RPMI7951 (cell line): ENCODE measurements around the gene SAMD8. TPM values are rescaled to one million over a fixed set of nuclear protein-coding genes. Genes with fewer than 3 reads are reported as not detected.
"Not testable (repeated sequence)": the region's sequence is repeated elsewhere in the genome, so short reads cannot be mapped to it uniquely, and the experiment has no call there.

Source experiments
- DNase-seq: peaks from one replicate; pipeline ENCODE4 v3.0.0-alpha.2; 2012; ENCODE audit warnings: low read depth
- total RNA-seq: library from RNA; depleted of rRNA; stranded (reverse); fragments of >200 nt; shearing (Covaris generic); gene quantifications from 2 replicates; pipeline ENCODE4 v1.2.3, GENCODE V29; 2014

Gene SAMD8
- total RNA-seq, 1 experiment from 2014 or later = 13.1 TPM

DNA sequence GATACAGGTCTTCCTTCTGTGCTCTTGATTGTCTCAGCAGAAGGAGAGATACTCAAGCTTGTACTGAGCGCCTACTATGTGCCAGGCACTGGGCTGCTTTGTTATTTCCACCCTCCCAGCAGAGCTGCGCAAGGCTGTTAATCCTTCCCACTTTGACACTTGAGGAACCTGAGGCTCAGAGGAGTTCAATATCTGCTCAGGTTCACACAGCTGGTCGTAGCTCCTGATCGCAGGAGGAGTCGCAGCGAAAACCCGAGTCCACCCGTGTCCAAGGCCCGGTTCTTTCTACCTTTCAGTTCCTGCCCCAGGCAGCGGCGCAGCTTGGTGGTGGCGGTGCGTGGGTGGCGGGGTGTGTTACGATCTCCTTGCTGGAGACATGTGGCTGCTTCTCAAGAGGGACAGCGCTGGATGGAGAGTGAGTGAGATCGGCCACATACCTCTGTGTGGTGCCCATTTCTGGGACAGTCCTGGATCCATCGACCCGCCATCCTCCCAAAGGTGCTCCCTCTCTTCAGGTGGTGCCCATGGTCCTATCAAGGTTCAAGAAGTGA lies 26.5 kb upstream of the SAMD8 start:
- no peak for DNase-seq

DNA sequence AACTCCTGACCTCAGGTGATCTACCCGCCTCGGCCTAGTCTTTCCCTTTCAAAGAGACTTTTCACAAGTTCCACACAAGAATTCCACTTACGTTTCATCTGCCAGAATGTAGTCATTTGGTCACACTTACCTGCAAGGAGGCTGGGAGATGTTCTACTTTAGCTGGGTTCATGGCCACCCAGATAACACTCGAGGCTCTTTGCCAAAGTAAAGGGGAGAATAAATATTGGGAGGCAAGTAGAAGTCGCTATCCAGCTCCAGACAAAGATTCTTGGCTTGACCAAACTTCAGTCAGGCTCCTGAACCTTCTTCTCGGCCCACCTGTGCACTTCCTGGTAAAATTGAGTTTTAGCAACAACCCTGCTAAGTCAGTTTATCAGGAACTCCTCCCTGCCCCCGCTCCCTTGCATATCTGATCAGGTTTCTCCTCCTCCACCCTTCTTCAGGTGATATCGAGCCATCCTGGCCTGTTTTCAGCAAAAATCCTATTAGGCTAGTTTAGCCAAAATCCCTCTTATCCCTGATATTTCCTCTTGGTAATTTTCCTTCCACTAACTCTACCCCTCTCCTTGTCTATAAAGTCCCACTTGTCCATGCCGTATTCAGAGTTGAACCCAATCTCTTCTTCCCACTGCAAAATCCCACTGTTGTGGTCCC lies 25.1 kb upstream of the SAMD8 start:
- DNase-seq = no peak

DNA sequence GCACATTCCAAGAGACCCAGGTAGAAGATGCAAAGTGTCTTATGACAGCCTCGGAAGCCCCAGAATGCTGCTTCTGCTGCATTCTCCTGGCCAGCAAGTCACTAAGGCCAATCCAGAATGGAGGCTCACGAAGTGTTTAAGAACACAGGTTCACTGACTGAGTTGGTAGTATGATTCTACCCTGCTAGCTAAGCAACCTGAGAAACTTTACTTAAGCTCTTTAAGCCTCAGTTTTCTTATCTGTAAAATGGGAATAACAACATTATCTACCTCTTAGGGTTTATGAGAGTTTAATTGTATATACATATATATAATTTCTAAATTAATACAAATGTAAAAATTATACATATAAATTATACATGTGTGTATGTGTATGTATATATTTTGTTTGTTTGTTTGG lies 22.8 kb upstream of the SAMD8 start:
- DNase-seq = no peak

DNA sequence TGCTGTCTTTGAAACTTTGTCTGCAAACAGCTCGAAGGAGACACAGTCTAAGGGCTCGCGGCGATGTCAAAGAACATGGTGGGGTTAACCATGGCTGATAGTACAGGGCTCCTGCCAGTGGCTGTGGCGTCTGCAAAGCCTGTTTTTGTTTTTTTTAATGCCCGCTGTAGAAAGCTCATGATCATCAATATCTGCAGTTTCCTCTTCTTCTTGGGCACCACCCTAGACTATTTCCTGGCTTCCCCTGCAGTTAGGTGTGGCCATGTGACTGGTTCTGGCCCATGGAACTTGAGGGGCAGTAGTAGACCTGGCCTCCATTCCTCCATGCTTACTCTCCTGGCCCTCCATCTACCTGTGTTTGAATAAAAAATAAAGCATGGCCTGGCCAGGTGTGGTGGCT lies 21.8 kb upstream of the SAMD8 start:
- no peak for DNase-seq

DNA sequence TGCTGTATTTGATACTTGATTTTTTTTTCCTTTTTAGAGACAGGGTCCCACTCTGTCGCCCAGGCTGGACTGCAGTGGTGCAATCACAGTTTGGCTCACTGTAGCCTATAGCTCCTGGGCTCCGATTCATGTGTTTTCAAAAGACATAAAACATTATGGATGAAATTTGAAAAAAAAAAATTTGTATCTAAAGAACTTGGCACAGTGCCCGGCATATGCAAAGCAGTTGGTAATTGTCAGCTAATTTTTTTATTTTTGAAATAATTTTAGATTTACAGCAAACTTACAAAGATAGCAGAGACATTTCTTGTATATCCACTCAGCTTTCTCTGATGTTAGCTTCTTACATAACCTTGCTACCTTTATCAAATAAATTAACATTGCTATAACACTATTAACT lies 20.3 kb upstream of the SAMD8 start:
- no peak for DNase-seq

DNA sequence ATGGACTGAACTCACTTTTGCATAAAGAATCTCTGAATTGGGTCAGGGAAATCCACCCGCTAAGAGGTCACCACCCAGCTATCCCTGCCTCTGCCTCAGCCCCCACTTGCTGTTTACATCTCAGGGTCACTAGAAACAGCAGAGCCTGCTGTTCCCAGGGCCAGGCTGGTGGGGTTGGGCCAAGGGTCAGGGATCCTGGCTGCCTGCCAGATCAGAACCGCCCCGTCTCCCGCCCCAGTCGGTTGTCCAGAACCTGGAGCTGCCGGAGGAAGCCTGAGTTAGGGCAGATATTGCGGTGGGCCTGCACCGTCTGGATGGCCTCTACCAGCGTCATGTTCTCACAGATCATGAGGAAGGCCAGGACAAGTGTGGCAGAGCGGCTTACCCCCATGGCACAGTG lies 17.0 kb upstream of the SAMD8 start:
- DNase-seq = no peak

DNA sequence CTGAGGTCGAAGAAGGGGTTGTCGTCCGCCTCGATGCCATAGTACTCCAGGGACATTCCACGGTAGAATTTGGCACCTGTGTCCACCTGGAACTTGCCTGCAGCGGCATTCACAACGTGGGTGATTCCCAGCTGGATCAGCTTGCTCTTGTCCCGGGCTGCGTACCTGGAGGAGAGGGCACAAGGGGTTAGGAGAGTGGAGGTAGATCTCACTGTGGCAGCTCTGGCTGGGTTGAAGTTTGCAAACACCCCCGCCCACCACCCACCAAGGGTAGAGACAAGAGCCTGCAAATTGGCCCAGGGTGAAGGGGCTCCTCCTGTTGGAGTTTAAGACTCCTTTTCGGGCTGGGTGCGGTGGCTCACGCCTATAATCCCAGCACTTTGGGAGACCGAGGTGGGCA lies 15.8 kb upstream of the SAMD8 start:
- no peak for DNase-seq

DNA sequence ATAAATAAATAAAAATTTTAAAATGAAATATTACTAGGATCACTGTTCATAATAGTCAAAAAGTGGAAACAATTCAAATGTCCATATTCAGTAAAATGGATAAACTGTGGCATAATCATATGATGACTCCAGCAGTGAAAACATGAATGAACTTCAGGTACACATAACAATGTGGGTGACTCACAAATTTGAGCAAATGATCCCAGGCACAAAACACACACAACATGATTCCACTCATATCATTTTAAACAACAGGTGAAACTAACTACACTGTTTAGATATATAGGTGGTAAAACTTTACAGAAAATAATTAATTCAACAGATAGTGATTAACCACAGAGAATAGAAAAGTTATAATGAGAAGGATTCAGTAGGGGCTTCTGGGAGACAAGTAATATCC lies 14.7 kb upstream of the SAMD8 start:
- DNase-seq = no peak

DNA sequence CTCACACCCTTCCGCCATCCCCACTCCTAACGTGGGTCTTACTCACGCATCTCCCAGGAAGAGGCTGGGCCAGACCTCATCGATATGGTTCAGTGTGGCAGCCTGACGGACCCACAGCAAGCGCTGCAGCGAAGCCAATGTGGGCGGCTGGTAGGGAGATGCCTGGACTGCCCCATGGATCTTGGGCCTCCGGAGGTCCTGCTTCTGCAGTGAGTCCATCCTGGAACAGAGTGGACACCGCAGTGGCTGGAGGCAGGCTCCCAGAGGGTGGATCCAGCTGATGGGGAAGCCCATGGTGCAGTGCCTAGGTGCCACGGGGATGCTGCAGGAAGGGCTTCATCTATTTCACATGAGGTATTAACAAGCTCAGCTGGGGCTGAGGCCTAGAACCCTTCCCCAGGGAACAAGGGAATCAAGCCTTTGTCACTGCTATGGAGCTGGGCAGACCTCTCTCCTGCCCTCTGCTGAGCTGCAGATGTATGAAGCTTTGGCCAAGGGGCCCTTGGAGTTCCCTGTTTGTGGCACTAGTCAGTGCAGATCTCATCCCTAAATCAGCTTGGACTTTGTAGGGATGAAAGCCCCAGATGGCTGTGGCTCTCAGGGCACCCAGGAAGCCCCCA lies 13.7 kb upstream of the SAMD8 start:
- DNase-seq = no peak

DNA sequence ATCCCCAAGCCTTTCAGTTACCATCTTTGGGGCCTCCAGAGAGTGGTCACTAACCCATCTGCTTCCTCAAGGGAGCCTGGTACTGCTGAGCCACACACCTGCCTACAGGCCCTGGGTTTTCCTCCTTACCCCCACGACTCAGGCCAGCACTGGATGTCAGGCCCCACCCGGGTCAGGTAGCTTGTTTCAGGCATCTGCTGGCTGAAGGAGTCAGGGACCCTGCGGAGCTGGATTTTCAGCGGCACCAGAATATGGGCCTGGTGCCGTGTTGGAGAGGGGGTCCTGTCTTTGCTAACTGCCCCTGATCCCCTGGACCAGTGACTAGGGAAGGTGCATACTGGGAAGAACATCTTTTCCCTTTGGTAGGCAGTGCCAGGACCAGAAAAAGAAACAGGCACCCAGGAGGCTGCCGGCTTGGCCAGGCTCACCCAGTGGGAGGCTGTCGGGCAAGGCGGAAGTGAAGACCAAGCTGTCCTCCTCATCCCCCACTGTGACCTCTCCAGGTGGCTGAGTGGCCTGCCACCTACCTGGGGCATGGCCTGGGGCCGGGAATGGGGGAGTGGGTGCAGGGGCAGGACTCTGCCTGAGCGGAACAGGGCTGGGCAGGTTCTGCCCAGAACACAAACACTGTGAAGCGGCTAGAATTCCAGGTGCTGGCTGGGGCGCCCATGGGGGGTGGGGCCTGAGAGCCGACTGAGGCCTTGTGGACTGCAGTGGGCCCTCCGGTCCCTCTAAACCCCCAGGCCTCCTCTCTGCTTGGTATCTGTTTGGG lies 12.4 kb upstream of the SAMD8 start:
- DNase-seq = no peak

DNA sequence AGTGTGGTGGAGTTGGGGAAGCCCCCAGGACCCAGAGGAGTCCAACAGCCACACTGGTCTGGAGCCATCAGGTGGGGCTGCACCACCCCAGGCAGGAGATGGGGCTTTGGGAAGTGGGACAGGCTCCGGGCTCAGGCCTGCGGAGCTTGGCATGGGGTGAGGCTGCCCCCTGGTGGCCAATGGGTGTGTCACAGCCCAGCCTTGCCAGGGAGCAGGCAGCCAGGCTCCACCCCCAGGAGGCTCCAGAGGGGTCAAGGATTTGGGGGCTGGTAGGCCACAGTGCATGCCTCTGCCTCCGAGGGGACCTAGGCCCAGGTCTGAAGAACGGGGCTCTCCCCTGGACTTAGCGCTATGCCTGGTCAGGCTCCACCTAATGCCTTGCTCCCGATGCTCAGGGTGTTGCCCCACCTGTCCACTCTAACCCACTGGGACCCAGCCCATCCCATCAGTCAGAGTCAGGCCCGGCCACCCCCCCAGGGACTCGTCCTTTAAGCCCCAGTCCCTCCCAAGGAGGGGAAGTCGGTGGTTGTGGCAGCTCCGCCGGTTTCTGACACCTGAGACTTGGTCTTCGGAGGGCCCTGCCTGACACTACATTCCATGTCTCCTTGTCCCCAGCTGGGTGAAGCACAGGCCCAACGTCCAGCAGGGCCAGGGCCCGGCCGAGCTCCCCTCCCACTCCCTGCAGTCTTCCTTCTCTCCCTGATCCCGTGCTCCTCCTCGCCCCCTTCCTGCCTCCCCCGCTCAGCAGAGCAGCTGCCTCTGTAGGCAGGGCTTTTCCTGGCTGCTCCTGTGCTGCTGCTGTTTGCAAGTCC lies 11.3 kb upstream of the SAMD8 start:
- DNase-seq = peak; percentile 42

DNA sequence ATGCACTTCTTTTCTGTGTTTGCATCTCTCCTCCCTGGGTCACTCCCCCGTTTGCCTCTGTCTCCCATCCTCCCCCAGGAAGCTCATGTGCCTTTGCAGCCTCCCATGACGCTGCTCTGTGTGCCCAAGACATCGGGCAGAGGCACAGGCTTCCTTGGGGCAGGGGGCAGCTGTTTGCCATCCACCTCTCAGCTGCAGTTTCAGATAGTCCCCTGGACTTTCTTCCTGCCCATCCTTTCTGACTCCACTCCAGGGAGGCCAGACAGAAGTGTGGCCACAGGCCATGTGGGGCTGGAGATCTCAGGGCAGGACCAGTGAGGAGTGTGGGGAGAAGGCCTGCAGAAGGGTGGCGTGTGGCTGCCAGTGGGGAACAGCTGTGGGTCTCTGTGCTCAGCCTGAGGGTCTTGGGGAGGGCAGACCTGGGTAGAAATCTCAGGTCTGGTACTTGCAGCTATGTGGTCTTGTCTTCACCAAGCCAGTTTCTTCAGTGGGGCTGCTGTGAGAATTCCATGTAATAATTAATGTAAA lies 10.6 kb upstream of the SAMD8 start:
- DNase-seq = no peak

DNA sequence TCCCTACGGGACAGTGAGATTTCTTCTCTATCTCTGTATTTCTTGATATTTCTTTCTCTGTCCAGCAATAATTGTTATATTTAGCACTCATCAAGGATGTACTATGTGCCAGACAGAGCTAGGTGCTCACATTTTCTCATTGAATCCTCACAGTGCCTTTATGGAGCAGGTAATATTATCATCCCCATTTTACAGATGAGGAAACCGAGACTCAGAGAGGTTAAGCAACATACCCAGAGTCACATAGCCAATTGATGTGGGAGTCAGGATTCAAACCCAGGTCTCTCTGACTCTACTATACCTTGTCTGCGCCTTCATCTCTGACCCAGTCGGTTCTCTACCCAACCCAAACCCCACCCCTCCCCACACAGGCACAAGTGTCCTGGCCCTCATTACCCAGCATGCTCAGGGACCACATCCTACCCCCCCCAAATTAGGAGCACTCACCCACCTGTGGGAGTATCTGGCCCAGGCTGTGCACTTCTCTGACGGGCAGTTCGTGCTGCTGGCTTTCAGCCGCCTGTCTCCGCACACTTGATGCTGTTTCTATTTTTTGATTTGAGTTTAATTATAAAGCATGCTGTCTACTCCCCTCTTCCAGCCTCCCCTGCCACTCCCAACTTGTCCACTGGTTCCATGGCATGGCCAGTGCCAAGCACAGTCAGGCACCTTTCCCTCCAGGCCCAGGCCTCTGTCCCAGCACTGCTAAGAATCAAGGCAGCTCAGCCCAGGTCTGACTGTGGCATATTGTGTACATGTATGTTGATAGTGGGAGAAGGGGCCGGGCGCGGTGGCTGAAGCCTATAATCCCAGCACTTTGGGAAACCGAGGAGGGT lies 9.8 kb upstream of the SAMD8 start:
- DNase-seq = no peak

DNA sequence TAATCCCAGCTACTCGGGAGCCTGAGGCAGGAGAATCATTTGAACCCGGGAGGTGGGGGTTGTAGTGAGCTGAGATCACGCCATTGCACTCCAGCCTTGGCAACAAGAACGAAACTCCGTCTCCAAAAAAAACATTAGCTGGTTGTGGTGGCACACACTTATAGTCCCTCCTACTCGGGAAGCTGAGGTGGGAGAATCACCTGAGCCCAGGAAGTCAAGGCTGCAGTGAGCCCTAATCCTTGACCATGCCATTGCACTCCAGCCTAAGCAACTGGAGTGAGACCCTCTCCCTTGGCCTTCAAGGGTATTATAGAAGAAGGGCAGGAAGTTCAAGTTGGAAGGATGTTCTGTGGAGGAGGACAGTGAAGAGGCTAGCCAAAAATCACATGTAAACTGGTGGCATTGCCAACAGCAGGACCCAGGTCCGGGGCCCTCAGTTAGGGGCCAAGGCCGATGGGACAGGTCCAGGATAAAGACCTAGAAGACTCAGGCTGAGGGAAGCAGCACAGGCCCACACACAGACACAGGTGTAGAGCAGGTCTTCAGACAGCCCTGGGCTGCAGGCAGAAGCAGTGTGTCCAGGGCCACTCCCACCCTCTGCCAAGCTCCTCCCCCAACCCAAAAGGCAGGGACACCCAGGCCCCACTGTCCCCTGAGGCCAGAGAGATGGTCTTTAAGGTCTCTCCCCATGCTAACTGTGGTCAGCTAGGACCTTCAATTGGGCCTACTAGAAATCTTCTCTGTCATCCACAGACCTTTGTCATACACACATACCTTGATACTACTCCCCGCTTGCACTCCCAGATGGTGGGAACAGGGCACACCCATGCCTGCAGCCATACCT lies 8.4 kb upstream of the SAMD8 start:
- DNase-seq = no peak

DNA sequence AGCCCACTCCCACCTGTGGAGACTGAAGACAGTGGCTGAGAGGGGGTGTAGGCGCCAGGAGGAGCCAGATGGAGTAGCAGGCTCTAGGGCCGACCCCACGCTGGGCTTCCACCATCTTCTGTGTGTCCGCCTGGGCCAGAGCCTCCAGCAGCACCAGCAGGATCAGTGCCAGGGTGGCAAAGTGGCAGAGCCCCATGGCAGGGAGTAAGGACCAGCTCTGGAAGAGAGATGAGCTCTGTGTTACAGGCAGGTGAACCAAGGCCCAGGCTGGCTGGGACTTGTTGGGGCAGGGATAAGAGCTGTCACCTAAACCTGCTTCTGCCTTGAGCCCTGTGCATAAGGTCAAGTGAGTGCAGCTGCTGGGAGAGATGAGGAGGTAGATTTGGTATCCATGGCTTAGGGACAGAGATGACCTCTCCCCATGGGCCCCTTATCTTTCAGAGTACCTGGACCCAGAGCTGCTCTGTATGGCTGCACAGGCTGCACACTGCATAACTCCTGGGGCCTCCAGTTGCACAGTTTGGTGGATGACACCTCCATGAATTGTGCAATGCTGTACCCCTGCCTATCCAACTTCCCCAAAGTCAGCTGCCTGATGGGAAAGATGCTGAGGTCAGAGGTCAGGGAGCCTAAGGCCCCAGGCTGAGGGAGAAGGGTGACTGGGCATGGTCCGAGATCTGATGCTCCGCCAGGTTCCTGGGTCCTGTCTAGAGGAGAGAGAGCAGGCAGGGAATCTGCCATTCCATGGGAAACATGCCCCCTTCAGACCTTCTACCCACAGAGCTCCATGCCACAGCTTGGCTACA lies 7.4 kb upstream of the SAMD8 start:
- no peak for DNase-seq

DNA sequence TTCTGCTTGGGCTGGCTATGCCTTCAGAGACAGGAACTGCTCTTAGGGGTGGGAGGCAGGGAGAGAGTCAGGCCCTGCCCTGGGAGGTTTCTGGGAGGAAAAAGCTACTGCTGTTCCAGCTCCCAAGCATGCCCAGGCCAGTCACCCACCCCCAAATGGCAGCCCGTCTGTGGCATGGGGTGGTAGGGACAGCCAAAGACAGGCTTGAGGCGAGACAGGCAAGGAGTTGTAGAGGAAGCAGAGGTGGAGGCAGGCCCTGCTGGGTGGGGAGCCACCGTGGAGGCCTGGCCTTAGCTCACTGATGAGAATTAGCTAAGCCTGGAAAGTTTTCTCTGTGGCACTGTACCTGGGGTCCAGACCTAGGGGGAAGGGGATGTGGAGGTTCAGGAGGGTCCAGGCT lies 6.6 kb upstream of the SAMD8 start:
- no peak for DNase-seq

DNA sequence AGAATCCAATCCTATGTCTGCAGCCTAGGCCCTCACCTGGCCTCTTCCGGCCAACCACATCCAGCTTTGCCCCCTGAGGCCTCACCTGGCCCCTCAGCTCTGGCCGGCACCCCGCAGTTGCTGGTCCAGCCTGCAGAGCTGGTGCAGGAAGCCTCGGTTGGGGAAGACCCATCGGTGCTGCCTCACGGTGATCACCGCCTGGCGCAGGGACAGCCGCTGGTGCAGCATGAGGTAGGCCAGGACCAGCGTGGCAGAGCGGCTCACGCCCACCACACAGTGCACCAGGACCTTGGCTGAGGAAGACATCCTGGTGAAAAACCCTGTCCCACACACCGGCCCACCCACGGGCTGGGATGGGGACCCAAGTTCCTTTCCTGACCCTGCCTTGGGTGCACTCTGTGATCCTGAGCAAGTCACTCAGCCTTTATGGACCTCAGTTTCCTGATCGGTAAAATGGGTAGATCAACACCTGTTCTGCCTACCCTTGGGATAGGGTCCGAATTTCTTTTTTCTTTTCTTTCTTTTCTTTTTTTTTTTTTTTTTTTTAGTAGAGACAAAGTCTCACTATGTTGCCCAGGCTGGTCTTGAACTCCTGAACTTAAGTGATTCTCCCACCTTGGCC lies 5.8 kb upstream of the SAMD8 start:
- no peak for DNase-seq

DNA sequence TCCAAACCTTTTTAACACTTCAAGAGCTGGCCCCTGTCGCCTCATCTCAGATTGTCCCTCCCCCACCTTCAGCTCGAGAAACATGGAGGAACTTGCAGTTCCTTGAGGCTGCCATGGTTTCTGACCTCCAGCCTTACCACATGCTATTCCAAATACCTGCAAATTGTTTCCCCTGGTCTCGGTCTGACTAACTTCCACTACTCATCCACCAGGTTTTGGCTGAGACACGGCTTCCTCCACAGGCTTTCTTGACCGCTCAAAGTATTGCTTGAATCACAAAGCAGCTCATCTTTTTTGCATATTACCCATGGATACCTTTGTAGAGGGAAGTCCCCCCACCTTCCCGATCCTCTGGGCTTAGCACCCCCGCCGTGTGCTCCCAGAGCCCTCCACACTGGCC lies 5.2 kb upstream of the SAMD8 start:
- no peak for DNase-seq

DNA sequence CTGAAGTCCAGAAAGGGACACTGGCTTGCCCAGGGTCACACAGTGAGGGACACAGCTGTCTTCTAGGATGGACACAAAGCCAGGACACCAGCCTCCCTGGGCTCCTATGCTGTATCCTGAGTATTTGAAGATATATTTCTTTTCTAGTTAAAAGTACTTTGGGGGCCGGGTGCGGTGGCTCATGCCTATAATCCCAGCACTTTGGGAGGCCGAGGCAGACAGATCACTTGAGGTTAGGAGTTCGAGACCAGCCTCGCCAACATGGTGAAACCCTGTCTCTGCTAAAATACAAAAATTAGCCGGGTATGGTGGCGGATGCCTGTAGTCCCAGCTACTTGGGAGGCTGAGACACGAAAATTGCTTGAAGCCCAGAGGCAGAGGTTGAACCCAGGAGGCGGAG lies 4.6 kb upstream of the SAMD8 start:
- DNase-seq = not testable (repeated sequence)
